ENCODE results near the gene ADISSP. TPM values are rescaled to one million over a fixed set of nuclear protein-coding genes. Genes with fewer than 3 reads are reported as not detected.
A peak's percentile ranks its signal among the peaks of the same experiment; 100 is the strongest.
"Not testable (repeated sequence)": the region's sequence is repeated elsewhere in the genome, so short reads cannot be mapped to it uniquely, and the experiment has no call there.

Gene ADISSP
- total RNA-seq, 1 donor from 2014 or later = 34.8 TPM

GRCh38 chr20:3796477-3797225 is 29.1 kb upstream of the ADISSP start:
- no peak for DNase-seq (ENCODE audit: low read depth)
- Histone ChIP-seq H3K27me3 (ENCODE audit: control insufficient read depth, insufficient read depth, low read length) (no peaks in the 10 kb centered on the region), H3K36me3 (ENCODE audit: control insufficient read depth, insufficient read depth, low read length) (no peaks in the 10 kb centered on the region), H3K4me3 (ENCODE audit: low read depth, low read length) (peak overlapping the region; percentile 83)
- no peak for TF ChIP-seq CTCF (IDR thresholded peaks at IDR 0.05; ENCODE audit: insufficient read depth, low read length, poor library complexity, severe bottlenecking)

DNA sequence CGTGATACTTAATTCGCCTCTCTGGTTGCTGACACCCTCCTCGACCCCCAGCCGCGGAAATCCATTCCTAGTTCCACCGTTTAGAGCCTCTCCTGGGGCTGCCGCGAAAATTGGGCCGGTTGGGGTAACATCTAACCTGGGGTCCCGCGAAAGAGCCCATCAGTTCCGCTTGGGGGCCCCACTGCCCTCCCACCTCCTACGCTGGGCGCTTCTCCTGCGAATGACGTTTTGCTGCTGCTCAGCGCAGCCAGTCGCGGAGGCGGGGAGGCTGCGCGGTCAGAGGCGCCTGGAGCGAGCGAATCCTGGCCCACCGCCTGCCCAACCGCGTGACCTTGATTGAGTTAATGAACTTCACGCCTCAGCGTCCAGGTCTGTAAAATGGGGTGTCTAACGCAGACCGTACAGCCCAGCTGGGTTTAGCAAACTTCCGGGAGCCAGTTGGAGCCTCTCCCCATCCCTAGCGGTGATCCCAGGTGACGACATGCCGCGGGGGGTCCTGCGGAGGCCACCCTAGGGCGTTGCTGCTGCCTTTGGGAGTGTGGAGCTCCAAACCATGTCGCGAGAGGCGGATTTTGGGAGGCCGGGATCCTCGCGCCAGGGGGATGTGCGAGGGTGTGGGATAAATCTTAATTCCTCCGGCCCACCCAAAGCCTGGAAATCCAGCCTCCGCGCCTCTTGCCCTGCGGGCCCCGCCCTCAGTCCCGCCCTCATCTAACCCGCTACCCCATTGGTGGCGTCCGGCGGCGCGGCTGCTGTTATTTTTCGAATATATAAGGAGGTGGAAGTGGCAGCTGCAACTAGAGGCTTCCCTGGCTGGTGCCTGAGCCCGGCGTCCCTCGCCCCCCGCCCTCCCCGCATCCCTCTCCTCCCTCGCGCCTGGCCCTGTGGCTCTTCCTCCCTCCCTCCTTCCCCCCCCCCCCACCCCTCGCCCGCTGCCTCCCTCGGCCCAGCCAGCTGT is 28.2 kb upstream of the ADISSP start, which contains the start of gene CDC25B:
Gene CDC25B (plus strand): TSS at position 800 of the 958 bp plus-strand sequence. CDS start 222 bp downstream, outside the sequence.
- Histone ChIP-seq H3K36me3 (ENCODE audit: control insufficient read depth, insufficient read depth, low read length) (no peaks in the 10 kb centered on the region), H3K4me3 (ENCODE audit: low read depth, low read length) (peak within 1 kb of the TSS; percentile 83), H3K27me3 (ENCODE audit: control insufficient read depth, insufficient read depth, low read length) (no peaks in the 10 kb centered on the region)
- DNase-seq (ENCODE audit: low read depth) = no peak
- TF ChIP-seq CTCF (IDR thresholded peaks at IDR 0.05; ENCODE audit: insufficient read depth, low read length, poor library complexity, severe bottlenecking) = peak; percentile 34

DNA sequence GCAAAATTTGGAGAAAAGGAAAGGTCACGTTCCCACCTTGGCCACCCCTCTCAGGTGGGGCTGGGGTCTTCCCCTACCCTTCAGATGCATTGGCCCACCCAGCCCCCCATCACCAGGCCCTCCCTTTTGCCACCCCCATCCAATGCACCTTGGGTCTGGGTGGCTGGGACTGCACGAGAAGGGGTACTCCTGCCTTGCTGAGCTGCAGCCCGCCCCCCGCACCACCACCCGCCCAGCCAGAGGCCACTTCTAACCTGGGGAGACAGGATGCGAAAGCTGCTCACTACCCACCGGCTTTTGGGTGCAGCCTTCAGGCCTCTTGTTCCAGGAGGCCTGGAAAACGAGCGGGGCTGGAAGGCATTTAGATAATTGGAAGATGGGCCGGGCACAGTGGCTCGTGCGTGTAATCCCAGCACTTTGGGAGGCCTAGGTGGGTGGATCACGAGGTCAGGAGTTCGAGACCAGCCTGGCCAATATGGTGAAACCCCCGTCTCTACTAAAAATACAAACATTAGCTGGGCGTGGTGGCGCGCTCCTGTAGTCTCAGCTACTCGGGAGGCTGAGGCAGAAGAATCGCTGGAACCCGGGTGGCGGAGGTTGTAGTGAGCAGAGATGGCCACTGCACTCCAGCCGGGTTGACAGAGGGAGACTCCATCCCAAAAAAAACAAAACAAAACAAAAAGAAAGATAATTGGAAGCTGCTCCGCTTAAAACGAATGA is 27.3 kb upstream of the ADISSP start:
- no peaks in the 10 kb centered on the region for H3K27me3 ChIP-seq (ENCODE audit: control insufficient read depth, insufficient read depth, low read length)
- no peak for TF ChIP-seq CTCF (IDR thresholded peaks at IDR 0.05; ENCODE audit: insufficient read depth, low read length, poor library complexity, severe bottlenecking)
- no peaks in the 10 kb centered on the region for H3K36me3 ChIP-seq (ENCODE audit: control insufficient read depth, insufficient read depth, low read length)
- H3K4me3 ChIP-seq (ENCODE audit: low read depth, low read length) = no peak overlapping the region
- DNase-seq (ENCODE audit: low read depth) = no peak

GRCh38 chr20:3794168-3794567 is 26.6 kb upstream of the ADISSP start:
- not testable (repeated sequence) for H3K36me3 ChIP-seq (ENCODE audit: control insufficient read depth, insufficient read depth, low read length); H3K4me3 ChIP-seq (ENCODE audit: low read depth, low read length); H3K27me3 ChIP-seq (ENCODE audit: control insufficient read depth, insufficient read depth, low read length); DNase-seq (ENCODE audit: low read depth)

- not testable (repeated sequence) for H3K27me3 ChIP-seq (ENCODE audit: control insufficient read depth, insufficient read depth, low read length); H3K36me3 ChIP-seq (ENCODE audit: control insufficient read depth, insufficient read depth, low read length); DNase-seq (ENCODE audit: low read depth); H3K4me3 ChIP-seq (ENCODE audit: low read depth, low read length)
Observed at GRCh38 chr20:3789201-3789600, 21.6 kb upstream of the ADISSP start.

DNA sequence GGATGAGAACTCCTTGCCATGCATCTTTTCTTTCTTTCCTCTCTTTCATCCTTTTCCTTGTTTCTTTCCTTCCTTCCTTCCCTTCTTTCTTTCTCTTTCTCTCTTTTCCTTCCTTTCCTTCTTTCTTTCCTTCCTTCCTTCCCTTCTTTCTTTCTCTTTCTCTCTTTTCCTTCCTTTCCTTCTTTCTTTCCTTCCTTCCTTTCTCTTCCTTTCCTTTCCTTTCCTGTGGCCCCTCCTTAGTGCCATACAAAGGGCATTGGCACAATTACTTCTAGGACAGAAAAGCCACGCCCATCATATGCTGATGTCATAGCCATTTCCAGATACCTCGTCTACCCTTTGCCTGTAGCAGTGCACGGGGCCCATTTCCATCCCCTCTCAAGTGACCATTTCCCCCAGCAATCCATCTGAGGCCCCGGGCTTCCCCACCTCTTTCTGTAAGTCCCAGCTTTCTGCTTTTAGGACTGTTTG is 21.2 kb upstream of the ADISSP start:
- no peak overlapping the region for H3K4me3 ChIP-seq (ENCODE audit: low read depth, low read length)
- H3K36me3 ChIP-seq (ENCODE audit: control insufficient read depth, insufficient read depth, low read length) = no peaks in the 10 kb centered on the region
- no peak for TF ChIP-seq CTCF (IDR thresholded peaks at IDR 0.05; ENCODE audit: insufficient read depth, low read length, poor library complexity, severe bottlenecking)
- DNase-seq (ENCODE audit: low read depth) = no peak
- no peaks in the 10 kb centered on the region for H3K27me3 ChIP-seq (ENCODE audit: control insufficient read depth, insufficient read depth, low read length)

Data from kidney epithelial cell (primary cell).